T-helper 1 cell treated with Interleukin-12 subunit alpha and Interleukin-12 subunit beta and Interleukin-4 antibody, amounts not matched to agents 30 μg/mL and 1 μg/mL, for 36 hours (primary cell): Measurements from ENCODE around the gene KLRG1.
A peak's percentile ranks its signal among the peaks of the same experiment; 100 is the strongest.

Experiments used
- H3K27ac Mint-ChIP-seq: one replicate; pipeline ENCODE4 v1.8.0; 2021; ENCODE audit warnings: mild to moderate bottlenecking, mixed read lengths
- H3K27me3 Mint-ChIP-seq: one replicate; pipeline ENCODE4 v1.8.0; 2021; ENCODE audit warnings: low read depth, mixed read lengths
- H3K36me3 Mint-ChIP-seq: one replicate; pipeline ENCODE4 v1.8.0; 2021; ENCODE audit warnings: low read depth, mixed read lengths
- H3K4me1 Mint-ChIP-seq: one replicate; pipeline ENCODE4 v1.8.0; 2021; ENCODE audit warnings: low read depth, mixed read lengths
- H3K4me3 Mint-ChIP-seq: one replicate; pipeline ENCODE4 v1.8.0; 2021; ENCODE audit warnings: mild to moderate bottlenecking, moderate library complexity, mixed read lengths
- H3K9me3 Mint-ChIP-seq: one replicate; pipeline ENCODE4 v1.8.0; 2021; ENCODE audit warnings: mixed read lengths

Gene KLRG1

DNA sequence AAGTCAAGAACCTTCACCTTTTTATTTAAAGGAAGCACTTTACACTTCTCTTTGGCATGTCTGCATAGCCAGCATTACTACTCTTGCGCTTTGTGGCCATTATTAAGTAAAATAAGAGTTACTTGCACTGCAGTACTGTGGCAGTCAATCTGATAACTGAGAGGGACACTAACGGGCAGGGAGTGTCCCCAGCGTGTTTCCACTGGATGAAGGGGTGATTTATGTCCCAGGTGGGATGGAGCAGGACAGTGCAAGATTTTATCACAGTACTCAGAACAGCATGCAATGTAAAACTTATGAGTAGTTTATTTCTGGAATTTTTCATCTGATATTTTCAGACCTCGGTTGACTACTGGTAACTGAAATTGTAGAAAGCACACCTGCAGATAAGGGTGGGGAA lies 31.8 kb upstream of the KLRG1 start:
- Mint-ChIP-seq H3K36me3 (peaks cover 24% of the 10 kb centered on the region), H3K27me3 (no peaks in the 10 kb centered on the region), H3K27ac (no peak overlapping the region), H3K9me3 (peaks cover 19% of the 10 kb centered on the region), H3K4me3 (no peak overlapping the region), H3K4me1 (peaks cover 19% of the 10 kb centered on the region)

DNA sequence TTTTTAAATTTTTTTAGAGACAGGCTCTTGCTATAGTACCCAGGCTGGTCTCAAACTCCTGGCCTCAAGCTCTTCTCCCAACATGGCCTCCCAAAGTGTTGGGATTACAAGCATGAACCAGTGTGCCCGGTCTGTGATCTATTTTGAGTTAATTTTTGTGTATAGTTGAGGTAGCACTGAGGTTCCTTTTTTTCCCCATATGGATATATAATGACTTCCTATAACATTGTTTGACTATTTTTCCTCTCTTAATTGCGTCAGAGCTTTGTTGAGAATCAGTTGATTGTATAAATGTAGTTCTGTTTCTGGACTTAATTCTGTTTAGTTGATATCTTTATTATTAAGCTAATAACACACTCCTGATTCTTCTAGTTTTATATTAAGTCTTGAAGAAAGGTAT lies 31.3 kb upstream of the KLRG1 start:
- H3K4me1 Mint-ChIP-seq: peaks cover 14% of the 10 kb centered on the region
- no peaks in the 10 kb centered on the region for H3K27me3 Mint-ChIP-seq
- H3K27ac Mint-ChIP-seq: no peak overlapping the region
- peaks cover 14% of the 10 kb centered on the region for H3K9me3 Mint-ChIP-seq
- no peak overlapping the region for H3K4me3 Mint-ChIP-seq
- H3K36me3 Mint-ChIP-seq: peaks cover 18% of the 10 kb centered on the region

- no peak overlapping the region for H3K27ac Mint-ChIP-seq
- no peak overlapping the region for H3K4me3 Mint-ChIP-seq
- H3K9me3 Mint-ChIP-seq: peaks cover 9% of the 10 kb centered on the region
- peaks cover 13% of the 10 kb centered on the region for H3K36me3 Mint-ChIP-seq
- no peaks in the 10 kb centered on the region for H3K4me1 Mint-ChIP-seq
- no peaks in the 10 kb centered on the region for H3K27me3 Mint-ChIP-seq
Measured at GRCh38 chr12:8960176-8960575, 29.2 kb upstream of the KLRG1 start.

GRCh38 chr12:8968761-8969160 lies 20.6 kb upstream of the KLRG1 start:
- no peaks in the 10 kb centered on the region for H3K27me3 Mint-ChIP-seq

DNA sequence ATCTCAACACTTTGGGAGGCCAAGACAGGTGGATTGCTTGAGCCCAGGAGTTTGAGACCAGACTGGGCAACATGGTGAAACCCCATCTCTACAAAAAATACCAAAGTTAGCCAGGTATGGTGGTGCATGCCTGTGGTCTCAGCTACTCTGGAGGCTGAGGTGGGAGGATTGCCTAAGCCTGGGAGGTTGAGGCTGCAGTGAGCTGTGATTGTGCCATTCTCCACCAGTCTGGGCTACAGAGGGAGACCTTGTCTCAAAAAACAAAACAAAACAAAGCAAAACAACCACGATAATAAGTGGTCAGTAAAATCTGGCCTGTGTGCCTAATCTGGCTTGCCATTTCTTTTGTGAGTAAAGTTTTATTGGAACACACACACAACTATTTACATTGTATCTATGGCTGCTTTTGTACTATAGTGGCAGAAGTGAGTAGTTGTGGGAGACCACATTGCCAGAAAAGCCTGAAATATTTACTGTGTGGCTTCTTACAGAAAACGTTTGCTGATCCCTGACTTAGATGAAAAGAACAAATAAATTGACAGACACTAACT lies 19.4 kb upstream of the KLRG1 start:
- peaks cover 6% of the 10 kb centered on the region for H3K36me3 Mint-ChIP-seq
- no peaks in the 10 kb centered on the region for H3K27me3 Mint-ChIP-seq
- peaks cover 25% of the 10 kb centered on the region for H3K9me3 Mint-ChIP-seq
- peaks cover 2% of the 10 kb centered on the region for H3K4me1 Mint-ChIP-seq
- H3K27ac Mint-ChIP-seq: no peak overlapping the region
- H3K4me3 Mint-ChIP-seq: no peak overlapping the region

More at GRCh38 chr12:8968761-8969160, 20.6 kb upstream of the KLRG1 start:
- Mint-ChIP-seq H3K27ac (no peak overlapping the region), H3K4me1 (peaks cover 2% of the 10 kb centered on the region), H3K4me3 (no peak overlapping the region), H3K36me3 (peaks cover 12% of the 10 kb centered on the region), H3K9me3 (peaks cover 30% of the 10 kb centered on the region)

DNA sequence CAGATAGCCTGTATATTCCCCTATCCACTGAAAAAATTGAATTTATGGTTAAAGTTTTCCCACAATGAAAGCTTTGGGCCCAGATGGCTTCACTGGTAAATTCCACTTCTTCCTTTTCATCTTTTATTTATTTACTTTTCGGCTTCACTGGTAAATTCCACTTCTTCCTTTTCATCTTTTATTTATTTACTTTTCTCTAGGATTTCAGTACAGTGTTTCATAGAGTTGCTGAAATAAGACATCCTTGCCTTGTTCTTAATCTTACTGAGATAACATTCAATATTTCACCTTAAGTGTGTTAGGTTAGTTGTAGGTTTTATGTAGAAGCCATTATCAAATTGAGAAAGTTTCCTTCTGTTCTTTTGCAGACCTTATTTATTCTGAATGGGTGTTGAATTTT lies 18.9 kb upstream of the KLRG1 start:
- H3K27ac Mint-ChIP-seq: no peak overlapping the region

GRCh38 chr12:8980137-8980536 lies 9.2 kb upstream of the KLRG1 start:
- peaks cover 22% of the 10 kb centered on the region for H3K9me3 Mint-ChIP-seq
- H3K4me1 Mint-ChIP-seq: no peaks in the 10 kb centered on the region
- H3K4me3 Mint-ChIP-seq: no peak overlapping the region
- H3K36me3 Mint-ChIP-seq: peaks cover 4% of the 10 kb centered on the region
- H3K27ac Mint-ChIP-seq: no peak overlapping the region
- no peaks in the 10 kb centered on the region for H3K27me3 Mint-ChIP-seq

More for the DNA sequence above, 18.9 kb upstream of the KLRG1 start:
- peaks cover 6% of the 10 kb centered on the region for H3K36me3 Mint-ChIP-seq
- H3K9me3 Mint-ChIP-seq: peaks cover 26% of the 10 kb centered on the region
- H3K4me1 Mint-ChIP-seq: peaks cover 2% of the 10 kb centered on the region
- no peaks in the 10 kb centered on the region for H3K27me3 Mint-ChIP-seq
- H3K4me3 Mint-ChIP-seq: no peak overlapping the region

- no peak overlapping the region for H3K27ac Mint-ChIP-seq
- no peaks in the 10 kb centered on the region for H3K9me3 Mint-ChIP-seq
- H3K4me3 Mint-ChIP-seq: no peak overlapping the region
- no peaks in the 10 kb centered on the region for H3K27me3 Mint-ChIP-seq
- H3K36me3 Mint-ChIP-seq: no peaks in the 10 kb centered on the region
- peaks cover 25% of the 10 kb centered on the region for H3K4me1 Mint-ChIP-seq
Measured at GRCh38 chr12:8985213-8985754, 4.1 kb upstream of the KLRG1 start.

GRCh38 chr12:8987163-8987562 lies 2.2 kb upstream of the KLRG1 start:
- H3K4me3 Mint-ChIP-seq: no peak overlapping the region
- peaks cover 27% of the 10 kb centered on the region for H3K4me1 Mint-ChIP-seq

DNA sequence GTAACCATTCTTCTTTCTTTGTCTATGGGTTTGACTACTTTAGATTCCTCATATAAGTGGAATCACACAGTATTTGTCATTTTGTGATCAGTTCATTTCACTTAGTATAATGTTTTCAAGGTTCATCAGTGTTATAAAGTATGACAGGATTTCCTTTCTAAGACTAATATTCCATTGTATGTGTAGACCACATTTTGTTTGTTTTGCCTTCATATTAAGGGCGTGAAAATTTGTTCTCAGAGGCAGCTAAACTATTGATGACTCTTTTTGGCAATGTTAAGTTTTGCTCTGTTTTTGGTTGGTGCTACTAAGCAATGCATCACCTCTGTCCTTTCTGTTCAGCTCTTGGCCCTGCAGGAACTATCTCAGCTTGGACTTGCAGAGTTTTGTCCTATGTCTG lies 1.7 kb upstream of the KLRG1 start:
- peaks cover 29% of the 10 kb centered on the region for H3K4me1 Mint-ChIP-seq
- peak overlapping the region; percentile 43 for H3K27ac Mint-ChIP-seq

More at GRCh38 chr12:8987163-8987562, 2.2 kb upstream of the KLRG1 start:
- Mint-ChIP-seq H3K27ac (peak overlapping the region; percentile 43), H3K9me3 (no peaks in the 10 kb centered on the region), H3K36me3 (no peaks in the 10 kb centered on the region), H3K27me3 (no peaks in the 10 kb centered on the region)

GRCh38 chr12:8991371-8992345 lies 2.3 kb downstream of the KLRG1 start:
- no peak overlapping the region for H3K4me3 Mint-ChIP-seq
- H3K27me3 Mint-ChIP-seq: peaks cover 3% of the 10 kb centered on the region
- H3K9me3 Mint-ChIP-seq: no peaks in the 10 kb centered on the region
- H3K36me3 Mint-ChIP-seq: no peaks in the 10 kb centered on the region
- H3K4me1 Mint-ChIP-seq: peaks cover 30% of the 10 kb centered on the region
- H3K27ac Mint-ChIP-seq: peak overlapping the region; percentile 8

More for the DNA sequence above, 1.7 kb upstream of the KLRG1 start:
- H3K4me3 Mint-ChIP-seq: no peak overlapping the region
- no peaks in the 10 kb centered on the region for H3K9me3 Mint-ChIP-seq
- H3K36me3 Mint-ChIP-seq: no peaks in the 10 kb centered on the region
- no peaks in the 10 kb centered on the region for H3K27me3 Mint-ChIP-seq

GRCh38 chr12:8993827-8994226 lies 4.5 kb downstream of the KLRG1 start:
- no peak overlapping the region for H3K4me3 Mint-ChIP-seq
- peaks cover 19% of the 10 kb centered on the region for H3K4me1 Mint-ChIP-seq
- H3K36me3 Mint-ChIP-seq: no peaks in the 10 kb centered on the region
- H3K27me3 Mint-ChIP-seq: peaks cover 3% of the 10 kb centered on the region
- no peak overlapping the region for H3K27ac Mint-ChIP-seq
- no peaks in the 10 kb centered on the region for H3K9me3 Mint-ChIP-seq

DNA sequence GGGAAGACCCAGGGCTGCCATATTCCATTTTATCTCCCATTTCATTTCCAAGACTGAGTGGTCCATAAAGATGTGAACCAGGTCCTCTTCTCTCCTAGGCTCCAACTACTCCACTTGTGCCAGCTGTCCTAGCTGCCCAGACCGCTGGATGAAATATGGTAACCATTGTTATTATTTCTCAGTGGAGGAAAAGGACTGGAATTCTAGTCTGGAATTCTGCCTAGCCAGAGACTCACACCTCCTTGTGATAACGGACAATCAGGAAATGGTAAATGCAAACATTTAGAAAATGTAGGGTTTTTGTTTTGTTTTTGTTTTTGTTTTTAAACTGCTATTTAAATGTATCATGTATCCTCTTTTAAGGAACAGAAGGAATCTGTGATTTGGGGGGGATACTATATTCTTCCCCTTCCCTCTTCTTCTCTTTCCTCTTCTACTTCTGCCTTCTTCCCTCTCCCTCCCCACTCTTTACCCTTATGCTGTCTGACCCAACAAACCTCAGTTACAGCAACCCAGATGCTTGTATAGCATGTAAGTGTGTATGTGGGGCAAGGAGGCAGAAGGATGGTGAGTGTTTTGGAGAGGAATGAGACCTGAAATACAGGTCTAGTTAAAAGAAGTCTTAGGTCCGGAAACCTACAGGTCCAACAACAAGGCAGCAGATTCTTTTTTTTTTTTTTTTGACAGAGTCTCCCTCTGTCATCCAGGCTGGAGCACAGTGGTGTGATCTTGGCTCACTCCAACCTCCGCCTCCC lies 5.9 kb downstream of the KLRG1 start:
- Mint-ChIP-seq H3K4me1 (peaks cover 15% of the 10 kb centered on the region), H3K36me3 (no peaks in the 10 kb centered on the region), H3K9me3 (no peaks in the 10 kb centered on the region), H3K27ac (no peak overlapping the region), H3K27me3 (peaks cover 8% of the 10 kb centered on the region), H3K4me3 (no peak overlapping the region)

GRCh38 chr12:8996682-8997405 lies 7.5 kb downstream of the KLRG1 start:
- H3K4me1 Mint-ChIP-seq: peaks cover 13% of the 10 kb centered on the region
- H3K4me3 Mint-ChIP-seq: no peak overlapping the region
- H3K27ac Mint-ChIP-seq: no peak overlapping the region

More at GRCh38 chr12:8996682-8997405, 7.5 kb downstream of the KLRG1 start:
- no peaks in the 10 kb centered on the region for H3K9me3 Mint-ChIP-seq
- no peaks in the 10 kb centered on the region for H3K36me3 Mint-ChIP-seq
- H3K27me3 Mint-ChIP-seq: peaks cover 17% of the 10 kb centered on the region
